ENCODE results near the gene HTRA3.

Gene HTRA3

DNA sequence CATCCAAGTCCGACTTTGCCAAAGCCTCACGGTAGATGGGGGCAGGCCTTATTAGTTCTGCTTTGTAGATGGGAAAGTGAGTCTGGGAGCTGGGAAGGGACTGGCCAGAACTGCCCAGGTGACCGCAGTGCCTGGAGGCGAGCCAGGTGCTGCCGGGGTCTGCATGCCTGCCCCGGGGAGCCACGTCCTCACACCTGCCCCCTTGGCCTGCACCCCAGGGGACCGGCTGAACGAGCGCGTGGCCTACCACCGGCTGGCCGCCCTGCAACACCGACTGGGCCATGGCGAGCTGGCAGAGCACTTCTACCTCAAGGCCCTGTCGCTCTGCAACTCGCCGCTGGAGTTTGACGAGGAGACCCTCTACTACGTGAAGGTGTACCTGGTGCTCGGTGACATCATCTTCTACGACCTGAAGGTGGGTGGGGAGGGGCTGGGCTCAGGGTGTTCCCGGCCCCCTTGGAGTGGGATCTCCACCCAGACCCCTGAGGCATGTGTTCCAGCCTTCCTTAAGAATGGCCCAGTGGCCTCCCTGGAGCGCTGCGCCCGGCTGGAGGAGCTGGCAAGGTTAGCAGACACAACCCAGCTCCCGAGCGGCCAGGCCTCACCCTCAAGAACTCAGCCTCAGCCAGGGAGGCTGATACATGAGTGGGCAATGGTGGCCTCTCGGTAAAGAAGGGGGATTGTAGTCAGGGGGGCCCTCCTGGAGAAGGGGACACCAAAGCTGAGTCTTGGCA lies 32.1 kb upstream of the HTRA3 start:
- H3K4me3 ChIP-seq (ENCODE audit: low read depth, low read length): no peak overlapping the region
- peaks cover 0 to 22% of the 10 kb centered on the region in 2 experiments; a peak in 1 of 3 replicates for H3K36me3 ChIP-seq (ENCODE audit: control insufficient read depth in 2 of 2, insufficient read depth in 1 of 2, low read length in 2 of 2)
- TF ChIP-seq ZNF366 (tag by site-specific recombination; conservative IDR thresholded peaks at IDR 0.05) (no peak), WT1 (tag by site-specific recombination; IDR thresholded peaks at IDR 0.05) (no peak), BCL11A (tag by site-specific recombination; IDR thresholded peaks at IDR 0.05; ENCODE audit: low read depth) (no peak), ZNF423 (tag by site-specific recombination; IDR thresholded peaks at IDR 0.05) (no peak), ZNF560 (tag by site-specific recombination; IDR thresholded peaks at IDR 0.05; ENCODE audit: borderline replicate concordance) (no peak), ZNF48 (tag by site-specific recombination; IDR thresholded peaks at IDR 0.05) (no peak), ZNF239 (tag by site-specific recombination; IDR thresholded peaks at IDR 0.05) (no peak), ZFP37 (tag by site-specific recombination; IDR thresholded peaks at IDR 0.05) (no peak), KLF16 (tag by site-specific recombination; IDR thresholded peaks at IDR 0.05) (no peak), SP7 (tag by site-specific recombination; IDR thresholded peaks at IDR 0.05) (no peak), ZNF776 (tag by site-specific recombination; IDR thresholded peaks at IDR 0.05; ENCODE audit: borderline replicate concordance) (no peak), SETDB1 (IDR thresholded peaks at IDR 0.05; ENCODE audit: insufficient read length, low read length) (no peak), ZNF350 (tag by site-specific recombination; IDR thresholded peaks at IDR 0.05) (no peak)
- TF ChIP-seq, protein P1, sequence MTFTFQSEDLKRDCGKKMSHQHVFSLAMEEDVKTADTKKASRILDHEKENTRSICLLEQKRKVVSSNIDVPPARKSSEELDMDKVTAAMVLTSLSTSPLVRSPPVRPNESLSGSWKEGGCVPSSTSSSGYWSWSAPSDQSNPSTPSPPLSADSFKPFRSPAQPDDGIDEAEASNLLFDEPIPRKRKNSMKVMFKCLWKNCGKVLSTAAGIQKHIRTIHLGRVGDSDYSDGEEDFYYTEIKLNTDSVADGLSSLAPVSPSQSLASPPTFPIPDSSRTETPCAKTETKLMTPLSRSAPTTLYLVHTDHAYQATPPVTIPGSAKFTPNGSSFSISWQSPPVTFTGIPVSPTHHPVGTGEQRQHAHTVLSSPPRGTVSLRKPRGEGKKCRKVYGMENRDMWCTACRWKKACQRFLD (tag by site-specific recombination; IDR thresholded peaks at IDR 0.05): no peak
- TF ChIP-seq, protein P2, sequence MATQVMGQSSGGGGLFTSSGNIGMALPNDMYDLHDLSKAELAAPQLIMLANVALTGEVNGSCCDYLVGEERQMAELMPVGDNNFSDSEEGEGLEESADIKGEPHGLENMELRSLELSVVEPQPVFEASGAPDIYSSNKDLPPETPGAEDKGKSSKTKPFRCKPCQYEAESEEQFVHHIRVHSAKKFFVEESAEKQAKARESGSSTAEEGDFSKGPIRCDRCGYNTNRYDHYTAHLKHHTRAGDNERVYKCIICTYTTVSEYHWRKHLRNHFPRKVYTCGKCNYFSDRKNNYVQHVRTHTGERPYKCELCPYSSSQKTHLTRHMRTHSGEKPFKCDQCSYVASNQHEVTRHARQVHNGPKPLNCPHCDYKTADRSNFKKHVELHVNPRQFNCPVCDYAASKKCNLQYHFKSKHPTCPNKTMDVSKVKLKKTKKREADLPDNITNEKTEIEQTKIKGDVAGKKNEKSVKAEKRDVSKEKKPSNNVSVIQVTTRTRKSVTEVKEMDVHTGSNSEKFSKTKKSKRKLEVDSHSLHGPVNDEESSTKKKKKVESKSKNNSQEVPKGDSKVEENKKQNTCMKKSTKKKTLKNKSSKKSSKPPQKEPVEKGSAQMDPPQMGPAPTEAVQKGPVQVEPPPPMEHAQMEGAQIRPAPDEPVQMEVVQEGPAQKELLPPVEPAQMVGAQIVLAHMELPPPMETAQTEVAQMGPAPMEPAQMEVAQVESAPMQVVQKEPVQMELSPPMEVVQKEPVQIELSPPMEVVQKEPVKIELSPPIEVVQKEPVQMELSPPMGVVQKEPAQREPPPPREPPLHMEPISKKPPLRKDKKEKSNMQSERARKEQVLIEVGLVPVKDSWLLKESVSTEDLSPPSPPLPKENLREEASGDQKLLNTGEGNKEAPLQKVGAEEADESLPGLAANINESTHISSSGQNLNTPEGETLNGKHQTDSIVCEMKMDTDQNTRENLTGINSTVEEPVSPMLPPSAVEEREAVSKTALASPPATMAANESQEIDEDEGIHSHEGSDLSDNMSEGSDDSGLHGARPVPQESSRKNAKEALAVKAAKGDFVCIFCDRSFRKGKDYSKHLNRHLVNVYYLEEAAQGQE (tag by site-specific recombination; IDR thresholded peaks at IDR 0.05): no peak
- TF ChIP-seq, protein P3, sequence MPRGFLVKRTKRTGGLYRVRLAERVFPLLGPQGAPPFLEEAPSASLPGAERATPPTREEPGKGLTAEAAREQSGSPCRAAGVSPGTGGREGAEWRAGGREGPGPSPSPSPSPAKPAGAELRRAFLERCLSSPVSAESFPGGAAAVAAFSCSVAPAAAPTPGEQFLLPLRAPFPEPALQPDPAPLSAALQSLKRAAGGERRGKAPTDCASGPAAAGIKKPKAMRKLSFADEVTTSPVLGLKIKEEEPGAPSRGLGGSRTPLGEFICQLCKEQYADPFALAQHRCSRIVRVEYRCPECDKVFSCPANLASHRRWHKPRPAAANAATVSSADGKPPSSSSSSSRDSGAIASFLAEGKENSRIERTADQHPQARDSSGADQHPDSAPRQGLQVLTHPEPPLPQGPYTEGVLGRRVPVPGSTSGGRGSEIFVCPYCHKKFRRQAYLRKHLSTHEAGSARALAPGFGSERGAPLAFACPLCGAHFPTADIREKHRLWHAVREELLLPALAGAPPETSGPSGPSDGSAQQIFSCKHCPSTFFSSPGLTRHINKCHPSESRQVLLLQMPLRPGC (tag by site-specific recombination; IDR thresholded peaks at IDR 0.05): no peak
- TF ChIP-seq, protein P4, sequence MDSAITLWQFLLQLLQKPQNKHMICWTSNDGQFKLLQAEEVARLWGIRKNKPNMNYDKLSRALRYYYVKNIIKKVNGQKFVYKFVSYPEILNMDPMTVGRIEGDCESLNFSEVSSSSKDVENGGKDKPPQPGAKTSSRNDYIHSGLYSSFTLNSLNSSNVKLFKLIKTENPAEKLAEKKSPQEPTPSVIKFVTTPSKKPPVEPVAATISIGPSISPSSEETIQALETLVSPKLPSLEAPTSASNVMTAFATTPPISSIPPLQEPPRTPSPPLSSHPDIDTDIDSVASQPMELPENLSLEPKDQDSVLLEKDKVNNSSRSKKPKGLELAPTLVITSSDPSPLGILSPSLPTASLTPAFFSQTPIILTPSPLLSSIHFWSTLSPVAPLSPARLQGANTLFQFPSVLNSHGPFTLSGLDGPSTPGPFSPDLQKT (IDR thresholded peaks at IDR 0.05; ENCODE audit: borderline replicate concordance, low read depth, low read length): no peak
- H3K27ac ChIP-seq (ENCODE audit: extremely low read depth, low read depth, low read length): no peak overlapping the region
- CTCF ChIA-PET: interaction anchor here (0.6 to 4.8 kb wide), 5 partner anchors 10 to 107 kb away, joined by 3 to 24 read pairs (median 4); no protein-coding TSS in a partner anchor
- no peaks in the 10 kb centered on the region for H3K9me3 ChIP-seq (ENCODE audit: control insufficient read depth, insufficient read depth, low read depth, low read length)
- POLR2A ChIA-PET: no interaction called here
- no peaks in the 10 kb centered on the region for H3K4me1 ChIP-seq (ENCODE audit: control insufficient read depth, insufficient read depth, low read length)

DNA sequence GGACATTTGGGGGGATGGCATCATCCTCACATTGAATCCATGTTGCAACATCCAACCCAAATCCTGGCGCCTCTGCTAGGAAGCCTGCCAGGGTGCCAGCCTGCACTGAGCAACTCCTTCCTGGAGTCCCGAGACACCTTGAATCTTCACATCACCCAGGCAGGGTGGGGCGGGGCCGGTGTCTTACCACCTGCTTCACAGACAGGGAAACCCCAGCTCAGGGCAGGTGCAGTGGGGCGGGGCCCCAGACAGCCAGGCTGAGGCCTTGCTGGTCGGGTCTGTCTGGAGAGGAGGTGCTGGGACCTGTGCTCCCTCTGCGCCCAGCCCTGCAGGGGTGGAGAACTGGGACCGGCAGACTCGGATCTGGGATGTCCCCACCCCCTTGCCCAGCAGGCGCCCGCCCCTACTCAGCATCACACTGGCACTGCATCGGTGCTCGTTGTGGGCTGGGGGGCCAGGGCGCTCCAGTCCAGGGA lies 31.5 kb upstream of the HTRA3 start:
- no peak overlapping the region for H3K4me3 ChIP-seq (ENCODE audit: low read depth, low read length)
- no peaks in the 10 kb centered on the region for H3K9me3 ChIP-seq (ENCODE audit: control insufficient read depth, insufficient read depth, low read depth, low read length)
- no peak overlapping the region for H3K27ac ChIP-seq (ENCODE audit: extremely low read depth, low read depth, low read length)
- H3K36me3 ChIP-seq (ENCODE audit: control insufficient read depth in 2 of 2, insufficient read depth in 1 of 2, low read length in 2 of 2): peaks cover 0 to 21% of the 10 kb centered on the region in 2 experiments; a peak in 1 of 3 replicates
- TF ChIP-seq, protein P5, sequence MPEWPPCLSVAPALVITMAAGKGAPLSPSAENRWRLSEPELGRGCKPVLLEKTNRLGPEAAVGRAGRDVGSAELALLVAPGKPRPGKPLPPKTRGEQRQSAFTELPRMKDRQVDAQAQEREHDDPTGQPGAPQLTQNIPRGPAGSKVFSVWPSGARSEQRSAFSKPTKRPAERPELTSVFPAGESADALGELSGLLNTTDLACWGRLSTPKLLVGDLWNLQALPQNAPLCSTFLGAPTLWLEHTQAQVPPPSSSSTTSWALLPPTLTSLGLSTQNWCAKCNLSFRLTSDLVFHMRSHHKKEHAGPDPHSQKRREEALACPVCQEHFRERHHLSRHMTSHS (tag by site-specific recombination; IDR thresholded peaks at IDR 0.05): no peak
- TF ChIP-seq HOXA7 (CRISPR knock-in tag; IDR thresholded peaks at IDR 0.05; ENCODE audit: borderline replicate concordance): no peak
- no peak for TF ChIP-seq HOXD13 (CRISPR knock-in tag; IDR thresholded peaks at IDR 0.05; ENCODE audit: borderline replicate concordance)
- TF ChIP-seq ZNF423 (tag by site-specific recombination; IDR thresholded peaks at IDR 0.05): no peak
- no peak for TF ChIP-seq ZNF514 (tag by site-specific recombination; IDR thresholded peaks at IDR 0.05)
- TF ChIP-seq ZNF555 (tag by site-specific recombination; conservative IDR thresholded peaks at IDR 0.05): no peak
- TF ChIP-seq ZIC2 (tag by site-specific recombination; IDR thresholded peaks at IDR 0.05): no peak
- ChIA-PET POLR2A (no interaction called here), CTCF (interaction anchor here (0.6 to 4.8 kb wide), 5 partner anchors 9 to 106 kb away, joined by 3 to 24 read pairs (median 4); no protein-coding TSS in a partner anchor)
- H3K4me1 ChIP-seq (ENCODE audit: control insufficient read depth, insufficient read depth, low read length): no peaks in the 10 kb centered on the region

Data from HEK293 (cell line).